HepG2 (cell line): ENCODE results near the gene ESYT1. TPM values are rescaled to one million over a fixed set of nuclear protein-coding genes. Genes with fewer than 3 reads are reported as not detected.
A peak's percentile ranks its signal among the peaks of the same experiment; 100 is the strongest.

Source experiments
- CBX1 ChIP-seq: IDR thresholded peaks from one replicate; pipeline ENCODE4 v1.6.1; 2016; ENCODE audit warnings: antibody characterized with exemption, low read depth
- CEBPG ChIP-seq: IDR thresholded peaks from 2 replicates; pipeline ENCODE4 v1.6.1; 2016
- EED ChIP-seq: sonication (generic); formaldehyde crosslinking; IDR thresholded peaks from 2 replicates; pipeline ENCODE4 v1.5.0; 2020; ENCODE audit warnings: mild to moderate bottlenecking, missing genetic modification reagents
- FOXP1 ChIP-seq, 2 experiments: fragments of 450-650 bp in 1 of 2; IDR thresholded peaks; 2 replicates each; pipeline ENCODE4 v1.6.1; 2017 to 2018; ENCODE audit warnings: antibody characterized with exemption in 1 of 2
- GABPA ChIP-seq, 2 experiments: IDR thresholded peaks; 2 replicates each; pipeline ENCODE4 v1.6.1; 2011 to 2016; ENCODE audit warnings: low read depth in 2 of 2, low read length in 1 of 2, missing biosample characterization in 1 of 2, missing genetic modification characterization in 1 of 2
- HNRNPK ChIP-seq: fragments of 200-400 bp; formaldehyde crosslinking; IDR thresholded peaks from 2 replicates; pipeline ENCODE4 v1.6.1; 2018; ENCODE audit warnings: low read length, low read depth, moderate library complexity, mild to moderate bottlenecking; ENCODE audit not compliant: poor library complexity, severe bottlenecking
- KDM2A ChIP-seq: sonication (generic); formaldehyde crosslinking; IDR thresholded peaks from 2 replicates; pipeline ENCODE4 v1.4.0; 2020; ENCODE audit warnings: low read depth, missing genetic modification reagents, borderline replicate concordance
- MXD4 ChIP-seq: IDR thresholded peaks from 2 replicates; pipeline ENCODE4 v1.6.1; 2016; ENCODE audit warnings: mild to moderate bottlenecking, missing biosample characterization, missing genetic modification reagents
- NFRKB ChIP-seq: fragments of 450-650 bp; IDR thresholded peaks from 2 replicates; pipeline ENCODE4 v1.6.1; 2017
- RBM39 ChIP-seq: fragments of 200-400 bp; formaldehyde crosslinking; IDR thresholded peaks from one replicate; pipeline ENCODE4 v1.6.1; 2018; ENCODE audit warnings: antibody characterized with exemption, mild to moderate bottlenecking, low read depth, low read length; ENCODE audit not compliant: poor library complexity, severe bottlenecking
- RORA ChIP-seq: sonication (generic); formaldehyde crosslinking; IDR thresholded peaks from 2 replicates; pipeline ENCODE4 v1.5.0; 2020; ENCODE audit warnings: mild to moderate bottlenecking, missing genetic modification reagents, moderate library complexity
- SP1 ChIP-seq, 2 experiments: fragments of 450-650 bp in 1 of 2; sonication (generic) in 1 of 2; formaldehyde crosslinking in 1 of 2; IDR thresholded peaks; 2 replicates each; pipeline versions ENCODE4 v1.4.0 to v1.6.1; 2016 to 2020; ENCODE audit warnings: missing genetic modification reagents in 1 of 2
- ZNF143 ChIP-seq: sonication (generic); formaldehyde crosslinking; IDR thresholded peaks from 2 replicates; pipeline ENCODE4 v1.4.0; 2020; ENCODE audit warnings: missing genetic modification reagents
- ZNF205 ChIP-seq: IDR thresholded peaks from 2 replicates; pipeline ENCODE4 v1.6.1; 2018; ENCODE audit warnings: missing biosample characterization, missing genetic modification reagents
- ZNF235 ChIP-seq: sonication (generic); formaldehyde crosslinking; IDR thresholded peaks from 2 replicates; pipeline ENCODE4 v1.8.1; 2023; ENCODE audit warnings: mild to moderate bottlenecking, missing genetic modification reagents, borderline replicate concordance
- polyA plus RNA-seq, 8 experiments: library from polyadenylated mRNA; depleted of rRNA in 3 of 8; stranded (reverse) in 7 of 8; unstranded in 1 of 8; fragments of >200 nt; fragmentation: Illumina TruSeq in 4 of 8; extraction: Trizol in 4 of 8; gene quantifications; 2 replicates each; pipeline versions ENCODE4 v1.2.1 to v1.2.3, GENCODE V29; 2011 to 2016; ENCODE audit warnings: low read depth in 4 of 8, missing spikeins in 1 of 8, mixed read lengths in 1 of 8; ENCODE audit not compliant: insufficient read depth in 1 of 8
- total RNA-seq, 5 experiments: library from RNA; depleted of rRNA; stranded (reverse); fragments of >200 nt; fragmentation: Illumina TruSeq; extraction: Trizol; gene quantifications; 2 replicates each; pipeline ENCODE4 v1.2.3, GENCODE V29; 2016; ENCODE audit warnings: low read depth in 1 of 5
- TF ChIP-seq, protein P1 (sequence below): fragments of 450-650 bp; IDR thresholded peaks from 2 replicates; pipeline ENCODE4 v1.6.1; 2017; ENCODE audit warnings: mild to moderate bottlenecking
- TF ChIP-seq, protein P2 (sequence below): sonication (generic); formaldehyde crosslinking; conservative IDR thresholded peaks from 2 replicates; pipeline ENCODE4 v1.4.0; 2020; ENCODE audit warnings: missing genetic modification reagents
- TF ChIP-seq, protein P3 (sequence below), 2 experiments: sonication (generic) in 1 of 2; formaldehyde crosslinking in 1 of 2; IDR thresholded peaks; 2 replicates each; pipeline versions ENCODE4 v1.4.0 to v1.6.1; 2018 to 2020; ENCODE audit warnings: missing genetic modification reagents in 2 of 2, borderline replicate concordance in 1 of 2, low read depth in 1 of 2, mild to moderate bottlenecking in 1 of 2, missing biosample characterization in 1 of 2
- TF ChIP-seq, protein P4 (sequence below): sonication (generic); formaldehyde crosslinking; IDR thresholded peaks from 2 replicates; pipeline ENCODE4 v1.5.1; 2020; ENCODE audit warnings: missing genetic modification reagents, mild to moderate bottlenecking, borderline replicate concordance

The ESYT1 gene
- total and polyA plus RNA-seq, 2 of the 13 experiments (the other 11 are each of a cell fraction or from before 2014, with no cell fraction given): 66.9 to 71.0 TPM

DNA sequence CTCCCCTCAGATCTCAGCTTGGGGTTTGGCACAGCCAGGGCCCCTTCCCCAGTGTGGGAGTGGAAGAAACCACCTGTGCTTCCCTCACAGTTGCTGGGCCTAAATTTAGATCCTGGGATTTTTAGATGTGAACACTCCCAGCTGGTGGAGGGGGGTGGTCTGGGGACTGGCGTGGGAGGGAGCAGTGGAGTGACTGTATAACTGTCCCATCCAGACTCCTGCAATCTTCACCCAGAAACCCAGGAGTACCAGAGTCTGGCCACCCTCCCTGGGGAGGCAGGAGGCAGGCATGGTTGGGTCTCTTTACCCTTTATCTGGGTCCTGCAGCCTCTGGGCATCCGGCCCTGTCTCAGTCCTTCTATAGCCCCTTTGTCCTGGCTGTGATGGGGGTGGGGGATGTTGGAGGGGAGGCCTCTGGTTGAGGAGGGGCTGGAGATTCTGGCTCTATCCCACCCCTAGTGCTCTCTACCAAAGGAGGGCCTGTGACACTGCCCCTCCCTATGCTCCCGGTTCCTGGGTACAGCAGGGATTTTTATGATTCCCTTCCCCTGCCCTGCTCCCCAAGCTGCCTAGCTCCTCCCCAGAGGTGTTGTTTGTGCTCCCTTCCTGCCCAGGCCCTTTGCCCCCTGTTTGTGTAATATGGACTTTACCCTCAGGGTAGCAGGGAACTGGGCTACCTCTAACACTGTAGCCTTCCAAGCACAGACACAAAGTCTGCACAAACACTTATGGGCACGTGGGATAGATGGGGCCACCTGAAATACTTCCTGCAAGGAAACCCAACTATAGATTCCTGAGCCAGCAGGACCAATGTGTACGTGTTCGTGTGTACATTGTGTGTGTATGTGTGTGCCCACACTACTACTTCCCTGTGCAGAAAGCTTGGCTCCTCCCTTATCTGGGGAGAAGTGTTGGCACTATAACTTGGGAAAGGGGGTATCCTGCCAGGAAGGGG lies 46.4 kb upstream of the ESYT1 start (continued):
- TF ChIP-seq SP1 (IDR thresholded peaks at IDR 0.05) (no peak), SP1 (CRISPR knock-in tag; IDR thresholded peaks at IDR 0.05) (peak; percentile 64), CEBPG (CRISPR knock-in tag) (peak; percentile 93), ZNF205 (CRISPR knock-in tag) (peak; percentile 98), HNRNPK (no peak), FOXP1 (IDR thresholded peaks at IDR 0.05) (peak; percentile 55; the same call in 1 of the 2 replicates), FOXP1 (CRISPR knock-in tag; IDR thresholded peaks at IDR 0.05) (peak; percentile 98), KDM2A (peak; percentile 44; the same call in 1 of the 2 replicates), GABPA (IDR thresholded peaks at IDR 0.05; ENCODE audit: low read depth, low read length) (no peak), GABPA (CRISPR knock-in tag; IDR thresholded peaks at IDR 0.05; ENCODE audit: low read depth) (peak; percentile 82), RORA (no peak), CBX1 (no peak), RBM39 (peak; percentile 40), EED (peak; percentile 13; the same call in 1 of the 2 replicates), MXD4 (CRISPR knock-in tag) (peak; percentile 95), NFRKB (no peak), ZNF235 (peak; percentile 40; the same call in 1 of the 2 replicates), ZNF143 (CRISPR knock-in tag) (peak; percentile 68; the same call in 1 of the 2 replicates)
- TF ChIP-seq, protein P1, sequence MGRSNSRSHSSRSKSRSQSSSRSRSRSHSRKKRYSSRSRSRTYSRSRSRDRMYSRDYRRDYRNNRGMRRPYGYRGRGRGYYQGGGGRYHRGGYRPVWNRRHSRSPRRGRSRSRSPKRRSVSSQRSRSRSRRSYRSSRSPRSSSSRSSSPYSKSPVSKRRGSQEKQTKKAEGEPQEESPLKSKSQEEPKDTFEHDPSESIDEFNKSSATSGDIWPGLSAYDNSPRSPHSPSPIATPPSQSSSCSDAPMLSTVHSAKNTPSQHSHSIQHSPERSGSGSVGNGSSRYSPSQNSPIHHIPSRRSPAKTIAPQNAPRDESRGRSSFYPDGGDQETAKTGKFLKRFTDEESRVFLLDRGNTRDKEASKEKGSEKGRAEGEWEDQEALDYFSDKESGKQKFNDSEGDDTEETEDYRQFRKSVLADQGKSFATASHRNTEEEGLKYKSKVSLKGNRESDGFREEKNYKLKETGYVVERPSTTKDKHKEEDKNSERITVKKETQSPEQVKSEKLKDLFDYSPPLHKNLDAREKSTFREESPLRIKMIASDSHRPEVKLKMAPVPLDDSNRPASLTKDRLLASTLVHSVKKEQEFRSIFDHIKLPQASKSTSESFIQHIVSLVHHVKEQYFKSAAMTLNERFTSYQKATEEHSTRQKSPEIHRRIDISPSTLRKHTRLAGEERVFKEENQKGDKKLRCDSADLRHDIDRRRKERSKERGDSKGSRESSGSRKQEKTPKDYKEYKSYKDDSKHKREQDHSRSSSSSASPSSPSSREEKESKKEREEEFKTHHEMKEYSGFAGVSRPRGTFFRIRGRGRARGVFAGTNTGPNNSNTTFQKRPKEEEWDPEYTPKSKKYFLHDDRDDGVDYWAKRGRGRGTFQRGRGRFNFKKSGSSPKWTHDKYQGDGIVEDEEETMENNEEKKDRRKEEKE: no peak
- TF ChIP-seq, protein P2, sequence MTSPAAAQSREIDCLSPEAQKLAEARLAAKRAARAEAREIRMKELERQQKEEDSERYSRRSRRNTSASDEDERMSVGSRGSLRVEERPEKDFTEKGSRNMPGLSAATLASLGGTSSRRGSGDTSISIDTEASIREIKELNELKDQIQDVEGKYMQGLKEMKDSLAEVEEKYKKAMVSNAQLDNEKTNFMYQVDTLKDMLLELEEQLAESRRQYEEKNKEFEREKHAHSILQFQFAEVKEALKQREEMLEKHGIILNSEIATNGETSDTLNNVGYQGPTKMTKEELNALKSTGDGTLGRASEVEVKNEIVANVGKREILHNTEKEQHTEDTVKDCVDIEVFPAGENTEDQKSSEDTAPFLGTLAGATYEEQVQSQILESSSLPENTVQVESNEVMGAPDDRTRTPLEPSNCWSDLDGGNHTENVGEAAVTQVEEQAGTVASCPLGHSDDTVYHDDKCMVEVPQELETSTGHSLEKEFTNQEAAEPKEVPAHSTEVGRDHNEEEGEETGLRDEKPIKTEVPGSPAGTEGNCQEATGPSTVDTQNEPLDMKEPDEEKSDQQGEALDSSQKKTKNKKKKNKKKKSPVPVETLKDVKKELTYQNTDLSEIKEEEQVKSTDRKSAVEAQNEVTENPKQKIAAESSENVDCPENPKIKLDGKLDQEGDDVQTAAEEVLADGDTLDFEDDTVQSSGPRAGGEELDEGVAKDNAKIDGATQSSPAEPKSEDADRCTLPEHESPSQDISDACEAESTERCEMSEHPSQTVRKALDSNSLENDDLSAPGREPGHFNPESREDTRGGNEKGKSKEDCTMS (CRISPR knock-in tag): no peak
- TF ChIP-seq, protein P3, sequence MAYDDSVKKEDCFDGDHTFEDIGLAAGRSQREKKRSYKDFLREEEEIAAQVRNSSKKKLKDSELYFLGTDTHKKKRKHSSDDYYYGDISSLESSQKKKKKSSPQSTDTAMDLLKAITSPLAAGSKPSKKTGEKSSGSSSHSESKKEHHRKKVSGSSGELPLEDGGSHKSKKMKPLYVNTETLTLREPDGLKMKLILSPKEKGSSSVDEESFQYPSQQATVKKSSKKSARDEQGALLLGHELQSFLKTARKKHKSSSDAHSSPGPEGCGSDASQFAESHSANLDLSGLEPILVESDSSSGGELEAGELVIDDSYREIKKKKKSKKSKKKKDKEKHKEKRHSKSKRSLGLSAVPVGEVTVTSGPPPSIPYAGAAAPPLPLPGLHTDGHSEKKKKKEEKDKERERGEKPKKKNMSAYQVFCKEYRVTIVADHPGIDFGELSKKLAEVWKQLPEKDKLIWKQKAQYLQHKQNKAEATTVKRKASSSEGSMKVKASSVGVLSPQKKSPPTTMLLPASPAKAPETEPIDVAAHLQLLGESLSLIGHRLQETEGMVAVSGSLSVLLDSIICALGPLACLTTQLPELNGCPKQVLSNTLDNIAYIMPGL (CRISPR knock-in tag; IDR thresholded peaks at IDR 0.05; ENCODE audit: borderline replicate concordance in 1 of 2, low read depth in 1 of 2): peak; percentile 86 to 95; a peak in 3 of 4 replicates
- TF ChIP-seq, protein P4, sequence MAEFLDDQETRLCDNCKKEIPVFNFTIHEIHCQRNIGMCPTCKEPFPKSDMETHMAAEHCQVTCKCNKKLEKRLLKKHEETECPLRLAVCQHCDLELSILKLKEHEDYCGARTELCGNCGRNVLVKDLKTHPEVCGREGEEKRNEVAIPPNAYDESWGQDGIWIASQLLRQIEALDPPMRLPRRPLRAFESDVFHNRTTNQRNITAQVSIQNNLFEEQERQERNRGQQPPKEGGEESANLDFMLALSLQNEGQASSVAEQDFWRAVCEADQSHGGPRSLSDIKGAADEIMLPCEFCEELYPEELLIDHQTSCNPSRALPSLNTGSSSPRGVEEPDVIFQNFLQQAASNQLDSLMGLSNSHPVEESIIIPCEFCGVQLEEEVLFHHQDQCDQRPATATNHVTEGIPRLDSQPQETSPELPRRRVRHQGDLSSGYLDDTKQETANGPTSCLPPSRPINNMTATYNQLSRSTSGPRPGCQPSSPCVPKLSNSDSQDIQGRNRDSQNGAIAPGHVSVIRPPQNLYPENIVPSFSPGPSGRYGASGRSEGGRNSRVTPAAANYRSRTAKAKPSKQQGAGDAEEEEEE: no peak
